Lower leg skin (tissue), 3 donors: ENCODE data around the gene SPSB3.

ENCODE experiments used
- POLR2A ChIP-seq, 2 donors: fragments of 450-650 bp; IDR thresholded peaks; one replicate each; pipeline ENCODE4 v1.6.1; 2016 to 2017; ENCODE audit warnings: antibody characterized with exemption in 2 of 2, mild to moderate bottlenecking in 1 of 2, moderate library complexity in 1 of 2
- TF ChIP-seq, protein P1 (sequence below), 3 donors: fragments of 450-650 bp; IDR thresholded peaks; one replicate each; pipeline ENCODE4 v1.5.1; 2016; ENCODE audit warnings: antibody characterized with exemption in 3 of 3, mild to moderate bottlenecking in 3 of 3, moderate library complexity in 2 of 3

DNA sequence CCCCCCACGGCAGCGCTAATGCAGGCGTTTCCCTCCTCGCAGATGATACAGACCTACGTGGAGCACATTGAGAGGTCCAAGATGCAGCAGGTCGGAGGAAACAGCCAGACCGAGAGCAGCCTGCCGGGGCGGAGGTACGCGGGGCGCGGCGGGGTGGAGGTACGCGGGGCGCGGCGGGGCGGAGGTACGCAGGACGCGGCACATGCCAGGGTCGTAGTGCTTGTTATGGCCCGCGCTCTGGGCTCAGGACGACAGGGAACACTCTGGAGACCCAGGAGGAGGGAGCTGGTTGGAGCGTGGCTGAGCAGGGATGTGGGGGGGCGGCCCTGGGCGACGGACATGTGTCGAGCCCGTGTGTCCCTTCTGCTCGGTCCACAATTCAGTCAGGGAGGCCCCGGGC is 52.9 kb downstream of the SPSB3 start:
- TF ChIP-seq, protein P1, sequence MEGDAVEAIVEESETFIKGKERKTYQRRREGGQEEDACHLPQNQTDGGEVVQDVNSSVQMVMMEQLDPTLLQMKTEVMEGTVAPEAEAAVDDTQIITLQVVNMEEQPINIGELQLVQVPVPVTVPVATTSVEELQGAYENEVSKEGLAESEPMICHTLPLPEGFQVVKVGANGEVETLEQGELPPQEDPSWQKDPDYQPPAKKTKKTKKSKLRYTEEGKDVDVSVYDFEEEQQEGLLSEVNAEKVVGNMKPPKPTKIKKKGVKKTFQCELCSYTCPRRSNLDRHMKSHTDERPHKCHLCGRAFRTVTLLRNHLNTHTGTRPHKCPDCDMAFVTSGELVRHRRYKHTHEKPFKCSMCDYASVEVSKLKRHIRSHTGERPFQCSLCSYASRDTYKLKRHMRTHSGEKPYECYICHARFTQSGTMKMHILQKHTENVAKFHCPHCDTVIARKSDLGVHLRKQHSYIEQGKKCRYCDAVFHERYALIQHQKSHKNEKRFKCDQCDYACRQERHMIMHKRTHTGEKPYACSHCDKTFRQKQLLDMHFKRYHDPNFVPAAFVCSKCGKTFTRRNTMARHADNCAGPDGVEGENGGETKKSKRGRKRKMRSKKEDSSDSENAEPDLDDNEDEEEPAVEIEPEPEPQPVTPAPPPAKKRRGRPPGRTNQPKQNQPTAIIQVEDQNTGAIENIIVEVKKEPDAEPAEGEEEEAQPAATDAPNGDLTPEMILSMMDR (IDR thresholded peaks at IDR 0.05) = no peak
- TF ChIP-seq POLR2A (IDR thresholded peaks at IDR 0.05) = no peak
